Measurements from ENCODE around the gene PTPRN2. TPM values are rescaled to one million over a fixed set of nuclear protein-coding genes. Genes with fewer than 3 reads are reported as not detected.

Gene PTPRN2
- total and polyA plus RNA-seq, 2 experiments from 2014 or later: 0.28 TPM; not detected in 1

DNA sequence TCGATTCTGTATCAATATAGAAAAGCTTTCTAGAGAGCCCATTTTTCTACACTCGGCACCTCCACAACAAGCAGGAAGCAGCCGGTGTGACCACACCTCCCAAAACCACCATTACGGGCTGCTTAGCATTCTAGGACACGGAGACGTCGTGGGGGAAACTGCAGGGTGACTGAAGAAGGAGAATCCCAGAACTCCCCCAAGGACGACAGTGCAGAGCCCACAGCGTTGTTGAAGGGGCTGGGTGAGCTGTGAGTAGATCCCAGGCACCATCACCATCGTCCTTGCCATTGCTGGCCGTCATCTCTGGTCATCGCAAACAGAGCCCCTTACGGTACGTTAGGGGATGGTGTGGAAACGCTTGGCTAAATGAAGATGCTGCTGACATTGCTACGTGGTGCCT is 351.8 kb downstream of the PTPRN2 start:
- H3K4me3 ChIP-seq: no peak overlapping the region
- TF ChIP-seq, protein P1, sequence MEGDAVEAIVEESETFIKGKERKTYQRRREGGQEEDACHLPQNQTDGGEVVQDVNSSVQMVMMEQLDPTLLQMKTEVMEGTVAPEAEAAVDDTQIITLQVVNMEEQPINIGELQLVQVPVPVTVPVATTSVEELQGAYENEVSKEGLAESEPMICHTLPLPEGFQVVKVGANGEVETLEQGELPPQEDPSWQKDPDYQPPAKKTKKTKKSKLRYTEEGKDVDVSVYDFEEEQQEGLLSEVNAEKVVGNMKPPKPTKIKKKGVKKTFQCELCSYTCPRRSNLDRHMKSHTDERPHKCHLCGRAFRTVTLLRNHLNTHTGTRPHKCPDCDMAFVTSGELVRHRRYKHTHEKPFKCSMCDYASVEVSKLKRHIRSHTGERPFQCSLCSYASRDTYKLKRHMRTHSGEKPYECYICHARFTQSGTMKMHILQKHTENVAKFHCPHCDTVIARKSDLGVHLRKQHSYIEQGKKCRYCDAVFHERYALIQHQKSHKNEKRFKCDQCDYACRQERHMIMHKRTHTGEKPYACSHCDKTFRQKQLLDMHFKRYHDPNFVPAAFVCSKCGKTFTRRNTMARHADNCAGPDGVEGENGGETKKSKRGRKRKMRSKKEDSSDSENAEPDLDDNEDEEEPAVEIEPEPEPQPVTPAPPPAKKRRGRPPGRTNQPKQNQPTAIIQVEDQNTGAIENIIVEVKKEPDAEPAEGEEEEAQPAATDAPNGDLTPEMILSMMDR (IDR thresholded peaks at IDR 0.05; ENCODE audit: low read depth, low read length): no peak
- no peaks in the 10 kb centered on the region for H3K27me3 ChIP-seq
- DNase-seq (ENCODE audit: low read depth in 1 of 2, low spot score in 1 of 2): no peak
- H3K9me3 ChIP-seq (ENCODE audit: low read depth): no peaks in the 10 kb centered on the region
- H3K4me1 ChIP-seq (ENCODE audit: low read depth): no peaks in the 10 kb centered on the region
- H3K27ac ChIP-seq: no peak overlapping the region
- H3K36me3 ChIP-seq: no peaks in the 10 kb centered on the region

DNA sequence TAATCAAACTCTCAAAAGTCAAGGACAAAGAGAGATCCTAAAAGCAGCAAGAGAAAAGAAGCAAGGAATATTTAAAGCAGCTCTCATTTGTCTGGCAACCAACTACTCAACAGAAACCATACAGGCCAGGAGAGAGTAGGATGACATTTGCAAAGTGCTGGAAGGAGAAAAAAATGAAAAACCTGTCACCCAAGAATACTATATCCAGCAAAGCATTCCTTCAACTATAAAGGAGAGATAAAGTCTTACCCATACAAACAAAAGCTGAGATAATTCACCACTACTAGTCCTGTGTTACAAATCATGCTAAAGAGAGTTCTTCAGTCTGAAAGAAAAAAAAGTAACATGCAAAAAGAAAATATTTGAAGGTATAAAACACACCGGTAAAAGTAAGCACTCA is 357.7 kb downstream of the PTPRN2 start:
- H3K27ac ChIP-seq: no peak overlapping the region
- TF ChIP-seq, protein P1 (IDR thresholded peaks at IDR 0.05; ENCODE audit: low read depth, low read length): no peak
- no peak for DNase-seq (ENCODE audit: low read depth in 1 of 2, low spot score in 1 of 2)
- H3K4me3 ChIP-seq: no peak overlapping the region
- H3K36me3 ChIP-seq: no peaks in the 10 kb centered on the region
- no peaks in the 10 kb centered on the region for H3K27me3 ChIP-seq
- no peaks in the 10 kb centered on the region for H3K9me3 ChIP-seq (ENCODE audit: low read depth)
- no peaks in the 10 kb centered on the region for H3K4me1 ChIP-seq (ENCODE audit: low read depth)

- DNase-seq (ENCODE audit: low read depth in 1 of 2, low spot score in 1 of 2): no peak
- no peak overlapping the region for H3K27ac ChIP-seq
- TF ChIP-seq, protein P1 (IDR thresholded peaks at IDR 0.05; ENCODE audit: low read depth, low read length): no peak
- H3K9me3 ChIP-seq (ENCODE audit: low read depth): no peaks in the 10 kb centered on the region
- no peaks in the 10 kb centered on the region for H3K36me3 ChIP-seq
- H3K4me3 ChIP-seq: no peak overlapping the region
- no peaks in the 10 kb centered on the region for H3K4me1 ChIP-seq (ENCODE audit: low read depth)
- H3K27me3 ChIP-seq: no peaks in the 10 kb centered on the region
These were observed 358.6 kb downstream of the PTPRN2 start for GRCh38 chr7:158228986-158229385.

GRCh38 chr7:158228131-158228530 is 359.5 kb downstream of the PTPRN2 start:
- no peak overlapping the region for H3K4me3 ChIP-seq
- TF ChIP-seq, protein P1 (IDR thresholded peaks at IDR 0.05; ENCODE audit: low read depth, low read length): no peak
- H3K4me1 ChIP-seq (ENCODE audit: low read depth): no peaks in the 10 kb centered on the region
- no peak for DNase-seq (ENCODE audit: low read depth in 1 of 2, low spot score in 1 of 2)
- H3K36me3 ChIP-seq: no peaks in the 10 kb centered on the region
- no peak overlapping the region for H3K27ac ChIP-seq
- H3K27me3 ChIP-seq: no peaks in the 10 kb centered on the region
- H3K9me3 ChIP-seq (ENCODE audit: low read depth): no peaks in the 10 kb centered on the region

DNA sequence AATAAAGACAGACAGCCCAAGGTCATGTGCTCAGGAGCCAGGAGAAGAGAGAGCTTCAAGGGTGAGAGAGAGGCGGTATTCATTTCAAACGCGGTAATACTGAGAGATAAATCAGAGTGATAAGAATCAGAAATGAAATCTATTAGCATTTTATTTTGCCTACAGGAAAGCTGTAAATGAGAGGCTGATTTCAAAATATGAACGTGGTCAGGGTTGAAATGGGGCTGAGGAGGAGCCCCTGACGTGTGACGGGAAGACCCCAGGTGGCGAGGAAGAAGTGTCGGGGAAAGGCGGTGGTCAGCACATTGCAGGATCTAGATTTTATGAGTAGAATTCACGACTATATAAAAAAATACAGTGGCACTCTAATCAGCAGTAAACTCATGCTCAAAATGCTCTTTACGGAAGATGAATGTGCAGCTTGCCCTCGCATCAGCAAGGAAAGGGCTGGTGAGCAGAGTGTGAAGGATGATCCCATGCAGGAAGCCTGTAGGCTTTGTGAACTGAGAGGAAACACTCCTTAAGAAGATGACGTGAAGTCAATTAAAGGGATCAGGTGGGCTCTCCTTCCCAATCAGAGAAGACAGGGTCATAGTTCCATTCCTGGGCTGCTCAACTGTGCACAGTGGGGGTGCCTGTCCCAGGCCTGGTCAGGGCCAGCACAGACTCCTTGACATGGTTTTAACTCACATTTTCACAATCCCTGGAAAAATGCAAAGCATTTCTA is 360.2 kb downstream of the PTPRN2 start:
- DNase-seq (ENCODE audit: low read depth in 1 of 2, low spot score in 1 of 2): no peak
- Histone ChIP-seq H3K27ac (no peak overlapping the region), H3K9me3 (ENCODE audit: low read depth) (no peaks in the 10 kb centered on the region), H3K4me3 (no peak overlapping the region), H3K36me3 (no peaks in the 10 kb centered on the region), H3K4me1 (ENCODE audit: low read depth) (no peaks in the 10 kb centered on the region), H3K27me3 (no peaks in the 10 kb centered on the region)
- TF ChIP-seq, protein P1 (IDR thresholded peaks at IDR 0.05; ENCODE audit: low read depth, low read length): no peak

All from cardiac muscle cell (in vitro differentiated cells and primary cell).